Mesenchymal stem cell (in vitro differentiated cells and primary cell): ENCODE results near the gene FAM20A.

Source experiments
- DNase-seq: peaks from one replicate; pipeline ENCODE4 v3.0.0-alpha.2; 2013
- H2AFZ ChIP-seq: one replicate; pipeline ENCODE4 v1.6.1; 2013; ENCODE audit warnings: low read depth, mild to moderate bottlenecking, control low read depth, inconsistent platforms, low read length, moderate library complexity
- H2AK5ac ChIP-seq: 2 replicates; pipeline ENCODE4 v1.6.1; 2013; ENCODE audit warnings: low read length, moderate library complexity, mild to moderate bottlenecking, inconsistent platforms; ENCODE audit not compliant: severe bottlenecking
- H2BK120ac ChIP-seq: one replicate; pipeline ENCODE4 v1.6.1; 2013; ENCODE audit warnings: low read depth, mild to moderate bottlenecking, inconsistent platforms, low read length, moderate library complexity
- H2BK12ac ChIP-seq, 2 experiments: one replicate each; pipeline ENCODE4 v1.6.1; 2013; ENCODE audit warnings: inconsistent platforms in 2 of 2, low read length in 2 of 2, mild to moderate bottlenecking in 2 of 2, moderate library complexity in 2 of 2, control low read depth in 1 of 2
- H2BK15ac ChIP-seq: one replicate; pipeline ENCODE4 v1.6.1; 2013; ENCODE audit warnings: mild to moderate bottlenecking, low read depth, inconsistent platforms; ENCODE audit not compliant: poor library complexity, severe bottlenecking
- H2BK5ac ChIP-seq: 2 replicates; pipeline ENCODE4 v1.6.1; 2013; ENCODE audit warnings: low read depth, mild to moderate bottlenecking, low read length, control low read depth, inconsistent platforms; ENCODE audit not compliant: poor library complexity, severe bottlenecking
- H3K14ac ChIP-seq, 2 experiments: one replicate each; pipeline ENCODE4 v1.6.1; 2013; ENCODE audit warnings: inconsistent platforms in 2 of 2, low read length in 2 of 2, control low read depth in 1 of 2, mild to moderate bottlenecking in 1 of 2, moderate library complexity in 1 of 2
- H3K18ac ChIP-seq, 2 experiments: one replicate each; pipeline ENCODE4 v1.6.1; 2013; ENCODE audit warnings: inconsistent platforms in 2 of 2, low read length in 2 of 2, control low read depth in 1 of 2, low read depth in 1 of 2, mild to moderate bottlenecking in 1 of 2
- H3K23ac ChIP-seq, 2 experiments: one replicate each; pipeline ENCODE4 v1.6.1; 2013; ENCODE audit warnings: inconsistent platforms in 2 of 2, low read length in 2 of 2, mild to moderate bottlenecking in 2 of 2, moderate library complexity in 2 of 2, control low read depth in 1 of 2
- H3K27ac ChIP-seq: 2 replicates; pipeline ENCODE4 v1.5.1; 2013; ENCODE audit warnings: mild to moderate bottlenecking, moderate library complexity, low read length, control low read depth, inconsistent platforms; ENCODE audit not compliant: poor library complexity, severe bottlenecking
- H3K27me3 ChIP-seq, 2 experiments: 2 replicates each; pipeline versions ENCODE4 v1.6.1 to v1.7.0; 2013; ENCODE audit warnings: low read length in 2 of 2, mild to moderate bottlenecking in 2 of 2, moderate library complexity in 2 of 2, control low read depth in 1 of 2, inconsistent platforms in 1 of 2; ENCODE audit not compliant: control insufficient read depth in 1 of 2, insufficient read depth in 1 of 2
- H3K36me3 ChIP-seq, 2 experiments: 2 replicates each; pipeline versions ENCODE4 v1.6.1 to v1.7.0; 2013; ENCODE audit warnings: low read length in 2 of 2, control low read depth in 1 of 2, inconsistent platforms in 1 of 2, low read depth in 1 of 2, mild to moderate bottlenecking in 1 of 2; ENCODE audit not compliant: insufficient read depth in 2 of 2, control insufficient read depth in 1 of 2
- H3K4ac ChIP-seq, 2 experiments: one replicate each; pipeline ENCODE4 v1.6.1; 2013; ENCODE audit warnings: inconsistent platforms in 2 of 2, low read length in 2 of 2, mild to moderate bottlenecking in 2 of 2, moderate library complexity in 2 of 2, control low read depth in 1 of 2, low read depth in 1 of 2
- H3K4me1 ChIP-seq: 2 replicates; pipeline ENCODE4 v1.6.1; 2013; ENCODE audit warnings: low read depth, low read length, control low read depth; ENCODE audit not compliant: control insufficient read depth, insufficient read depth
- H3K4me2 ChIP-seq: 2 replicates; pipeline ENCODE4 v1.6.1; 2013; ENCODE audit warnings: low read length, mild to moderate bottlenecking, inconsistent platforms; ENCODE audit not compliant: poor library complexity, severe bottlenecking
- H3K4me3 ChIP-seq, 2 experiments: 2 replicates each; pipeline versions ENCODE4 v1.5.1 to v1.7.0; 2013; ENCODE audit warnings: low read length in 2 of 2, mild to moderate bottlenecking in 2 of 2, control low read depth in 1 of 2, low read depth in 1 of 2; ENCODE audit not compliant: insufficient read depth in 1 of 2
- H3K79me1 ChIP-seq: replicated peaks from 2 replicates; pipeline ENCODE4 v1.6.1; 2013; ENCODE audit warnings: mild to moderate bottlenecking, control low read depth, low read length, inconsistent platforms; ENCODE audit not compliant: poor library complexity, severe bottlenecking
- H3K9ac ChIP-seq: 2 replicates; pipeline ENCODE4 v1.7.0; 2013; ENCODE audit warnings: mild to moderate bottlenecking, low read length, moderate library complexity
- H3K9me3 ChIP-seq: 2 replicates; pipeline ENCODE4 v1.7.0; 2013; ENCODE audit warnings: mild to moderate bottlenecking, low read length; ENCODE audit not compliant: control insufficient read depth
- H4K8ac ChIP-seq: one replicate; pipeline ENCODE4 v1.6.1; 2013; ENCODE audit warnings: inconsistent platforms, mild to moderate bottlenecking, low read length, moderate library complexity
- H4K91ac ChIP-seq: one replicate; pipeline ENCODE4 v1.6.1; 2013; ENCODE audit warnings: mild to moderate bottlenecking, low read length, inconsistent platforms
- whole genome bisulfite sequencing: methylation state at CpG from one replicate; pipeline ENCODE4 v1.1.7; 2013; ENCODE audit warnings: mixed read lengths; 5-methylcytosine and 5-hydroxymethylcytosine counted together

The FAM20A gene

GRCh38 chr17:68608515-68609130 lies 7.5 kb upstream of the FAM20A start:
- Histone ChIP-seq H3K9ac (no peak overlapping the region), H3K4me2 (no peak overlapping the region), H3K18ac (no peak overlapping the region), H3K9me3 (peaks cover 53% of the 10 kb centered on the region), H3K4me3 (no peak overlapping the region), H4K8ac (no peak overlapping the region), H3K79me1 (no peaks in the 10 kb centered on the region), H3K14ac (no peak overlapping the region), H3K4me1 (no peaks in the 10 kb centered on the region), H3K23ac (no peak overlapping the region), H2BK120ac (no peak overlapping the region), H2AFZ (no peak overlapping the region), H2BK15ac (no peak overlapping the region), H2AK5ac (no peak overlapping the region), H3K27ac (no peak overlapping the region), H2BK5ac (peak overlapping the region; percentile 57), H3K27me3 (peaks cover 0 to 20% of the 10 kb centered on the region in 2 experiments), H3K4ac (no peak overlapping the region), H2BK12ac (no peak overlapping the region), H4K91ac (no peak overlapping the region), H3K36me3 (no peaks in the 10 kb centered on the region)
- no peak for DNase-seq
- WGBS = no CpG with 5 or more reads among the region's 1 CpG

- no peaks in the 10 kb centered on the region for H3K36me3 ChIP-seq
- H3K79me1 ChIP-seq = no peaks in the 10 kb centered on the region
- H2AFZ ChIP-seq = no peak overlapping the region
- H2BK15ac ChIP-seq = no peak overlapping the region
- H4K91ac ChIP-seq = no peak overlapping the region
- no peak overlapping the region for H3K9ac ChIP-seq
- DNase-seq = no peak
- H3K18ac ChIP-seq = no peak overlapping the region
- no peak overlapping the region for H3K4me2 ChIP-seq
- 91% methylated on average over 2 of the region's 2 CpGs for WGBS
- H4K8ac ChIP-seq = no peak overlapping the region
- no peak overlapping the region for H3K14ac ChIP-seq
- no peak overlapping the region for H2AK5ac ChIP-seq
- H3K4me3 ChIP-seq = no peak overlapping the region
- peaks cover 0 to 33% of the 10 kb centered on the region in 2 experiments for H3K27me3 ChIP-seq
- no peak overlapping the region for H3K4ac ChIP-seq
- H2BK12ac ChIP-seq = no peak overlapping the region
- H3K4me1 ChIP-seq = no peaks in the 10 kb centered on the region
- no peak overlapping the region for H3K27ac ChIP-seq
- H3K9me3 ChIP-seq = peaks cover 53% of the 10 kb centered on the region
- no peak overlapping the region for H3K23ac ChIP-seq
- no peak overlapping the region for H2BK5ac ChIP-seq
- no peak overlapping the region for H2BK120ac ChIP-seq
These were observed 5.5 kb upstream of the FAM20A start for GRCh38 chr17:68606451-68607307.

GRCh38 chr17:68605914-68606313 lies 4.7 kb upstream of the FAM20A start:
- Histone ChIP-seq H2BK120ac (no peak overlapping the region), H2BK12ac (no peak overlapping the region)
- no CpG with 5 or more reads among the region's 1 CpG for WGBS

GRCh38 chr17:68603656-68604055 lies 2.5 kb upstream of the FAM20A start:
- no peak overlapping the region for H3K4ac ChIP-seq
- no peak overlapping the region for H4K91ac ChIP-seq
- H3K23ac ChIP-seq = no peak overlapping the region
- peaks cover 0 to 56% of the 10 kb centered on the region in 2 experiments for H3K27me3 ChIP-seq
- no peaks in the 10 kb centered on the region for H3K79me1 ChIP-seq
- H3K4me1 ChIP-seq = peaks cover 17% of the 10 kb centered on the region
- H2AK5ac ChIP-seq = no peak overlapping the region
- H2BK15ac ChIP-seq = no peak overlapping the region
- no peak overlapping the region for H2AFZ ChIP-seq
- H3K9ac ChIP-seq = no peak overlapping the region
- peaks cover 0 to 6% of the 10 kb centered on the region in 2 experiments for H3K36me3 ChIP-seq
- H3K18ac ChIP-seq = no peak overlapping the region
- H4K8ac ChIP-seq = no peak overlapping the region
- H3K14ac ChIP-seq = no peak overlapping the region
- H2BK12ac ChIP-seq = no peak overlapping the region
- no peak for DNase-seq
- WGBS = 87% methylated on average over 2 of the region's 3 CpGs
- H3K4me3 ChIP-seq = no peak overlapping the region
- no peak overlapping the region for H3K27ac ChIP-seq
- no peak overlapping the region for H2BK120ac ChIP-seq
- no peak overlapping the region for H2BK5ac ChIP-seq
- peaks cover 29% of the 10 kb centered on the region for H3K9me3 ChIP-seq
- H3K4me2 ChIP-seq = no peak overlapping the region

More at GRCh38 chr17:68605914-68606313, 4.7 kb upstream of the FAM20A start:
- no peak overlapping the region for H3K14ac ChIP-seq
- H2BK5ac ChIP-seq = no peak overlapping the region
- H3K4ac ChIP-seq = no peak overlapping the region
- no peaks in the 10 kb centered on the region for H3K79me1 ChIP-seq
- H2AFZ ChIP-seq = no peak overlapping the region
- no peak overlapping the region for H3K4me3 ChIP-seq
- H3K4me2 ChIP-seq = no peak overlapping the region
- H3K36me3 ChIP-seq = no peaks in the 10 kb centered on the region
- H2AK5ac ChIP-seq = no peak overlapping the region
- peaks cover 51% of the 10 kb centered on the region for H3K9me3 ChIP-seq
- H3K9ac ChIP-seq = no peak overlapping the region
- H4K8ac ChIP-seq = no peak overlapping the region
- no peak overlapping the region for H4K91ac ChIP-seq
- no peak overlapping the region for H3K27ac ChIP-seq
- no peak overlapping the region for H3K18ac ChIP-seq
- H3K4me1 ChIP-seq = peaks cover 4% of the 10 kb centered on the region
- H3K23ac ChIP-seq = no peak overlapping the region
- H2BK15ac ChIP-seq = no peak overlapping the region
- peaks cover 0 to 39% of the 10 kb centered on the region in 2 experiments for H3K27me3 ChIP-seq
- DNase-seq = no peak
